ENCODE results near the gene HTRA2.
"Not testable (repeated sequence)": the region's sequence is repeated elsewhere in the genome, so short reads cannot be mapped to it uniquely, and the experiment has no call there.

Gene HTRA2

DNA sequence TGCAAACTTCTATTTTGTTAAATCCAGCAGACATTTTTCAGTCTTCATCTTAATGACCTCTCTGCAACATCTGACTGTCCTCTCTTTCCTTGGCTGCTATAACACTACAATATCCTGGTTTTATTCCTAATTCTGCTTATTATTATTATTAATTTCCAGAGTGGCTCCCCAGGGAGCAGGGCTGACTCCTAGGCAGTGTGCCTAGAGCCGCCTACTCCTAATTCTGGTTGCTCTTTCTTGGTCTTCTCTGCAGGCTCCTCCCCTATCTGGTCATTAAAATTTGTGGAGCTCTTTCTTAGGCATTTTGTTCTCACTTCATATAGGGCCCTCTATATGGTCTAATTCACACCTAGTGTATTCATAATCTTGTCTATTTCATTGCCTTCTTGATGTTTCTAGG is 13.2 kb downstream of the HTRA2 start:
- DNase-seq (ENCODE audit: low read depth), result no peak

DNA sequence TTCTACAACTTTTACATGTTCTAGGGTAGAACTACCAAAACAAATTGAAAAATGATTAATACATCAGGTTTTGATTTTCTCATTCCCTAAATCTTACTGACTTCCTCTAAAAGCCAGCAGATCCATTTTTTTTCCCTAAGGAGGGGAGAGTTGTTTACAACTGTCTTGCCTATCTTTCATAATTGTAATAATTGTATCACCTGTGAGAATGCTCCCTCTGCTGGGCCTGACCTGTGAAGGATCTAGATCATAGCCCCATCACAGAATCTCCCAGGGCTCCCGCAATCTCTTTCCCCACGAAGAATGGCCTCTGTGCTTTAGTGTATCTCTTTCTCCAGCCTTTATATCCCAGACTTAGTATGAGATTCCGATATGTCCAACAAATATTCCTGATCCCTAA is 14.9 kb downstream of the HTRA2 start:
- DNase-seq (ENCODE audit: low read depth), result no peak

DNA sequence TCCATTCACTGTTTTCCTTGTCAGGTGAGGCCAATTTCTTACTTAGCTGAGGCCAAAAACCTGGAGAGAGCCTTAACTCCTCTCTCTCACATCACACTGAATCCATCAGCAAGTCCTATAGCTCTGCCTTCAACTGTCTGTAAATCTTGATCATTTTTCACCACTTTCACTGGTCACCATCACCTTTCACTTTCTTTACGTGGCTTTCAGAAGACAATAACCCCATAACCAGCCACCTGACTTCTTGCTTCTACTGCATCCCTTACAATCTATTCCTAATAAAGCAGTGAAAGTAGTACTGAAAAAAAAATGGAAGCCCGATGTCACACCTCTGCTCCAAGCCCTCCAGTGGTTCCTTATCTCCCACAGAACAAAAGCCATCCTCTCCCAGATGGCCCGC is 16.3 kb downstream of the HTRA2 start:
- DNase-seq (ENCODE audit: low read depth), result no peak

DNA sequence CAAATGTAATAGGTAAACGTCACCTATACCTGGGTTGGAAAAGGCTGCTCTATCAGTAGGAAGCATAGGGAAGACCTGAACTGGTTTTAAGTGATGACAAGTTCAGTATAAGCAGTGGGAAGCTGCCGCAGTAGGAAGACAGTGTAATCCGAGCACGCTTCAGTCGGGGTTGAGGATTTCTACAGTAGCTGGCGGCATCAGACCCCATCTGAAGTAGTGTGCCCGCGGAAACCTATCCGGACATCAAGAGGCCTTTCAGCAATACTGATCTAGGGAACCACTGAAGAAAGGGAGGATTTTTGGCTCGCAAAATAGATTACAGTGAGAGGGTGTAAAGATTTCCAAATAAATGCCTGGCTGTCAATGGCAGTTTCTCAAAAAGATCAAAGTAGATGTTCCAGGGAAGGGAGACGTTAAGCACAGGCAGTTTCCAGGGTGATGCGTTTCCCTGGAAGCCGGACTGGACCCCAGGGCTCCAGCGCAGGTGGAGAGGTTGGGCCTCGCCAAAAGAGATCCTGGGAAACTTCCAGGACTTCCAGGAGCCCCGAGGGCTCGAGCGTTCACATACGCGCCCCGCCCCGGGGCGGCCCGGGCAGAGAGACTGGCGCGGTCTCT is 18.7 kb downstream of the HTRA2 start:
- DNase-seq (ENCODE audit: low read depth), result no peak

- no peak for DNase-seq (ENCODE audit: low read depth)
Measured at GRCh38 chr2:74548900-74549826, 19.4 kb downstream of the HTRA2 start.

GRCh38 chr2:74550231-74550630 is 20.5 kb downstream of the HTRA2 start:
- DNase-seq (ENCODE audit: low read depth), result no peak

DNA sequence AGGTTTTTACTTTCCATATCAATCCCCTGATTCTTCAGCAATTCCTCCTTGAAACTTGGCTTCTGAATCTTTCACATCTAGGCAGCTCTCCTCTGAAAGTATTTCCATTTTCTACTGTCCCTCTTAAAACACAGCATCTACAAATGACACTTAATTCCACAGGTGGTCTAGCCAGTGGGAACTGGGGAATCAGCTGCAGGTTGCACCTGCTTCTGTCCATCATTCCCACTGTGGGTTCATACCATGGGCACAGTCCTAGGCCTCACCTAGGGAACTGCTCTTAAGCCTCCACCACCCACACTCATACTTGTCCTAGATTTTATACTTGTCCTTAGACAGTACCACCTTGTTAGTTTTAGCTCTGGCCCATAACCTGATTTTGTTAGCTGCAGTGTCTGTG is 21.8 kb downstream of the HTRA2 start:
- no peak for DNase-seq (ENCODE audit: low read depth)

DNA sequence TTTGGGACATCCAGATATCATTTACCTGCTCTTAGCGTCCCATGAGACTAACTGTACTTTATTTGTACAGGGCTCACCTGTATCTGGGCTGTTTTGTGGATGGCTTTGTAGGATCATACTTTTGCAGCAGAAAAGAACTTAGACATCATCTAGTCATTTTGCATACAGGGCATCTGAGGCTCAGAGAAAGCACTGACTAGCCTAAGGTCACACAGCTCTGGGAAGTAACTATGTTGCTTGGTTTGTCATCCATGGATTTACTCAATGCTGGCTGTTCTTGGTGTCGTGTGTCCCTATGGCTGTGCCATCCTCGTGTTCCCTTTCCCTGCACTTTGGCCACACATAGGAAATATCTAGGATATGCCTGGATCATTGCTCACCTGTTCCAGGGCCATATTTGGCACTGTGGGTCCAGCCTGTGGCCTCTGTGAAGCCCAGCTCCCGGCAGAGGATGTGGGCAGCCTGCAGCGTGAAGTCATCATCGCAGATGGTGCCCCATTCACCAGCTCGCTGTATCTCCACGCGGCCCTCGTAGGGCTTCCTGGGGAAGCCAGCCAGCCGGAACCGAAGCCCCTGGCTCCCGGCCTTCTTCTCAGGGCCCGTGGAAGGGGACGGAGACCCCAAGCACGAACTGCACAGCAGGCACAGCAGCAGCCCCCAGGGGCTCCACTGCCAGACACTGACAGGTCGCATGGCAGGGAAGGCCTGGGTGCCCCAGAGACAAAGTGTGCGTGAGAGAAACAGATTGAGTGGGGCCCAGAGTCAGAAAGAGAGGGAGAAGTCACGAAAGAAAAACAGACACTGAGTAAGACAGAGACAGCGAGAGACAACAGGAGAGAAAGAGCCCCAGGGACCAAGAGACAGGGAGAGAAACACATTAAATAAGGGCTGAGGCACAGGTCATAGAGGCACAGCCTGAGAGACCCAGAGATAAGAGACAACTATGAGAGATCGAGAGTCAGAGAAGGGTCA is 22.5 kb downstream of the HTRA2 start:
- DNase-seq (ENCODE audit: low read depth), result no peak

DNA sequence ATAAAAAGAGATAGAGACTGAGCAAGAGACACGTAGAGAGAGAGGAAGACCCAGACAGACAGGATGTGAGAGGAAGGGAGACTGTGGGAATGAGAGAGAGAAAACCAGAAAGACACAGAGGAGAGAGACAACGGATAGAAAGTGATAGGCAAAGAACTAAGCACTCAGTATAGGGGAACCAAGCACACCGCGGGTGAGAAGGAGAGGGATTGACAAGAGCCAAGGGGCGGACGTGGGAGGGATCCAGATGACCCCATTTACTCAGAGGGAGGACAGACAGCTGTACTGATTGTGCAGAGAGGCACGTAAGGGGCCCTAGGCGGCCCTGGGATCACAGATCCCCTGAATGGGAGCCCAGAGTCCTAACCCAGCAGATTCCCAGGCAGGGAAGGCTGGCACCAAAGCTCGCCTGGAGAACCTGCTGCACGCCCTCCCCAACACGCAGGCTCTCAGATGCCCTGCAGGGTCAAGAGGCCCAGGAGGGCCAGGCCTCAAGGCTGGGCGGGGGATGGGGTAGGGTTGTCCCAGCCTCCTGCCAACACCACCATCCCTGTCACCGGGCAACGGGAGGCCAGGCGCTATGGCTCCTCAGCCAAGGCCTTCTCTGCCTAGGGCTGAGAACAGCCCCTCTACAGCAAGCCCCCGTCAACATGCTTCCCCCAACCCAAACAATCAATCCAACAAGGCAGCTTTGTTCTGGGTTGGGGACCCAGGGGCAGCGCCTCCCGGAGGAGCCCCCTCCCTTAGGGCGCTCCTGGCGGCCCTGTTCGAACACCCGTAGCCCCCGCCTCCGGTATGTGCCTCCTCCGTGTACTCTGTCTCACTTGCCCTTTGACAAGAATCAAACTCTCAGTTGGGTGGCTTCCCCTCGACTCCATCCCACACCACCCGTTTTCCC is 23.4 kb downstream of the HTRA2 start:
- no peak for DNase-seq (ENCODE audit: low read depth)

DNA sequence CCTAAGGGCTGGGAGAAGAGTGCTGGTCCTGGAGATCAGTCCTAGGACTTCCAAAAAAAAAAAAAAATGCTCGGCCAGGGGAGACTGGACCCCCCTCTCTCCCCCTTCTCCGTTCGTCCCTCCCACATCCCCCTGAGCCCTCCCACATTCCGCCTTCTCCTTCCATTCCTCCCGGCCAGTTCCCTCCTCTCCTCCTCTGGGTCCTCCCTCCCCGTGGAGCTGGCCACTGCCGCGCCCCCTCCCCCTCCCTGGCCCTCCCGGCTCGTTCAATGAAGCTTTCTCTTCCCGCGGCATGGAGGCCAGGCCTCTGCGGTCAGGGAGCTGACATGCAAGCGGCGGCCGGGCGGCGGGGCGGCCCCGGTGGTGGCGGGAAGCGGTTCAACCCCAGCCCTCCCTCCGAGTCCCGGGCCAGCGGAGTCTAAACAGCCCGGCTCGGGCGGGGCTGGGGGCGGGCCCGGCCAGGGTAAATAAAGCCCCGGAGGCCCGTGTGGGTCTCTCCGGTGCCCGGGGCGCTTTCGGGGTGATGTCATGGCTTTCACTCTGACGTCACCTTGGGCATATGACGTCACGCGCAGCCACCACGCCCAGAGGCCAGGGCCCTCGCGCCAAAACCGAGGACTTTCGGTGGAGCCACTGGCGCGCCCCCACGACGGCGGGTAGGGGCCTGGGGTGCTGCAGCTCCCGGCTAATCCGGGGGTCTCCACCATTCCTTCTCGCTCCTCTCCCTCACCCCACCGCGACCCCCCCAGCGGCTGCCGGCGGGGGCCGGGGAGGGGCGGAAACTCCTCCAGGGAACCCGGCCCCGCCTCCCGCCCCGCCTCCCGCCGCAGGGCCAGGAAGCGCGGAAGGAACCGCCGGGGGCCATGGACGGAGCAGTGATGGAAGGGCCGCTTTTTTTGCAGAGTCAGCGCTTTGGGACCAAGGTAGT is 24.4 kb downstream of the HTRA2 start, which contains the start of the genes DOK1 and LOXL3:
TSS of gene DOK1 (plus strand) at position 829 of the 928 bp plus-strand sequence. CDS start at position 864, 35 bp downstream.
TSS of gene LOXL3 (minus strand) at position 51 of the 928 bp plus-strand sequence. CDS start 1,308 bp downstream, outside the sequence.
- DNase-seq (ENCODE audit: low read depth), result peak; percentile 76

- DNase-seq (ENCODE audit: low read depth), result peak; percentile 22
Measured at GRCh38 chr2:74554820-74555531, 25.2 kb downstream of the HTRA2 start.

DNA sequence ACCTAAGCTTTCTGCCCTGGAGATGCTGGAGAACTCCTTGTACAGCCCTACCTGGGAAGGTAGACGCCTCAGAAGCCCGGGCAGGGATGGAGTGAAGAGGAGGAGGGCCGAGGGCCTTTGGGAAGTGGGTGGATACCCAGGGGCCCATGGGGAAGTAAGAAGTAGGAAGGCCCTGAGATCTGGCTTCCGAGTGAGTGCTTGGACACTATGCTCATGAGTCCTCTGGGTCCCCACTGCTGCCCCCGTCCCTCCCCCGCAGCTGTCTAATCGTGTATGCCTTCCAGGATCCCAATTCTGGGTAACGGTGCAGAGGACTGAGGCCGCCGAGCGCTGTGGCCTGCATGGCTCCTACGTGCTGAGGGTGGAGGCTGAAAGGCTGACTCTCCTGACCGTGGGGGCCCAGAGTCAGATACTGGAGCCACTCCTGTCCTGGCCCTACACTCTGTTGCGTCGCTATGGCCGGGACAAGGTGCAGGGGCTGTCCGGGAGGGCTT is 25.9 kb downstream of the HTRA2 start:
- no peak for DNase-seq (ENCODE audit: low read depth)

DNA sequence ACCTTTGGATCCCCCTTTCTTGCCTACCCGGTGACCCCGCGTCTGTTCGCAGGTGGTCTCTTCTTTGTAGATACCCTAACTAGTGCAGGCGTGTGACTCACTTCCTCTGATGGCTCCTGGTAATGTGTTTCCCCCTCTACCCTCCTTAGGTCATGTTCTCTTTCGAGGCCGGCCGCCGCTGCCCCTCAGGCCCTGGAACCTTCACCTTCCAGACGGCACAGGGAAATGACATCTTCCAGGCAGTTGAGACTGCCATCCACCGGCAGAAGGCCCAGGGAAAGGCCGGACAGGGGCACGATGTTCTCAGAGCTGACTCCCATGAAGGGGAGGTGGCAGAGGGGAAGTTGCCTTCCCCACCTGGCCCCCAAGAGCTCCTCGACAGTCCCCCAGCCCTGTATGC is 26.4 kb downstream of the HTRA2 start:
- no peak for DNase-seq (ENCODE audit: low read depth)

GRCh38 chr2:74556831-74557370 is 27.2 kb downstream of the HTRA2 start:
- no peak for DNase-seq (ENCODE audit: low read depth)

DNA sequence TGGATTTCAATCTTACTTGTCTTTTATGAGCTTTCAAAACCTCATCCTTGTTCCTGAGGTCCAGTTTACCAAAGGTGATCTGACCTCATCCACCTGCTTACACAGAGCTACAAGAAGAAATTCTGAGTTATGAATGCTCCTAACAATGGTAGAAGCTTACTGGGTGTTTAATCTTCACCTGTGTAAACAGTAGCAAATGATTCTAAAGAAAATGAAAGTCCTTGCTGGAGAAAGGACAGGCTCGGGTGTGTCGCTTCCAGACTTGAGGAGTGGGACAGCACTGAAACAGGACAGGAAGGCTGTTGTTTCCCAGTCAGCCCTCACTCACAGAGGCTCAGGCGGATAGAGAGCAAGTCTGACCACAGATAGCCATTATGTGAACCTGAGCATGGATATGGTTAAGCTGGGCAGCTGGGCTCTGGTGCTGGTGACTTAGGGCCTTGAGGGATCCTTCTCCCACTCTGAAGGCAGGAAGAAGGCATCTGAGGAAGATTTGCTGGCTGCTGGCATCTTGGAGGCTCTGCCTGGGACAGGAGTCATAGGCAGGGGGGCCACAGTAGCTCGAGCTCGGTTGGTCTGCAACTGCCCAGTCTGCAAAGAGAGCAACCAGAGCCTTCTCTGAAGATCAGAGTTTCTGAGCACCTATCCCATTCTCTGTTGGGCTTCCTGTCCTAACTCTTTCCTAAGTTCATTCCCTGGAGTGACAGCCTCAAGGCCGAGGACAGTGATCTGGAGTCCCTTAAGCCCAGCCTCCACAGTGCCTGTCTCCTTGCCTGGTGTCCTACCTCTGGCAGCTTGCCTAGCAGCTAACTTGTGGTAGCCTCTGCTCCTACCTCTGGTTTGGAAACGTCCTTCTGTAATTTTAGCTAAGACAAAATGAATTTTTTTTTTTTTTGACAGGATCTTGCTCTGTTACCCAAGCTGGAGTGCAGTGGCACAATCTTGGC is 28.8 kb downstream of the HTRA2 start:
- DNase-seq (ENCODE audit: low read depth), result no peak

DNA sequence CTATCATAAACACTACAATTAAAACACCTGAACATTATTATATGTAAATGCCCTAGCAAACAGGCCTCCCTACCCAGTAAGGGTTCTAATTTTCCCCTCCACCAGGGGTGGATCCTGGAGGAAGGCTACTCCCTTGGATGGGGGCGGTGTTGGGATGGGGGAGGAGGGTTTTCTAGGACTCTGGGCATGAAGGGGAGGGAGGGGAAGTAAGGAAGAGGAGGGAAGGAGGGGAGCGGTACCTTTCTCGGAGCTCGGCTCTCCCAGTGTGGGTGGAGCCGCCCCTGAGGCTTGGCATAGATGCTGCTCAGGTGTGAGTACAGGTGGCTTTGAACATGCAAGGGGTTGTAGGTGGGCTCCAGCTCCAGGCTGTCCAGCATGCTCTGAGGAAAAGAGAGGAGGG is 30.2 kb downstream of the HTRA2 start:
- no peak for DNase-seq (ENCODE audit: low read depth)

DNA sequence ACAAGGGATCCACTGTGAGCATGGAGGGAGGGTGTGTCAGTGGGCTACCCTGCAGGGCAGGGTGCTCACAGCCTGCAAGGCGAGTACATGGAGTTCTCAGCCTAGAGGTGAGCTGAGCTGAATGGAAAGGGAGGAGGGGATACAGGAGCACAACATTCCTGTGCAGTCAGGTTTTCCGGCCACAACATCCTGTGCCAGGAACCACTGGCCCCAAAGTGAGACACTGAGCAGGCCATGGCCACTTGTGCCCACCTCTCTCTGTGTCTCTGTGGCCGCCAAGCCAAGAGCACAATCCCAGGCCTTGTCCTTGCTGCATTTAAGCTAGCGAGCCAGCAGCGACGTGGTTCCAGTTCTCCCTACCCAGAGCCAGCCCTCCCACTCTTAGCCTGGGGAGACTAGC is 30.9 kb downstream of the HTRA2 start:
- no peak for DNase-seq (ENCODE audit: low read depth)

GRCh38 chr2:74561022-74561421 is 31.3 kb downstream of the HTRA2 start:
- DNase-seq (ENCODE audit: low read depth), result not testable (repeated sequence)

All from stimulated activated CD8-positive, alpha-beta memory T cell treated with anti-CD3 and anti-CD28 coated beads, Interleukin-4, amount 100 ng/mL, for 24 hours (primary cell).